ENCODE results near the gene MLF2.

MLF2 gene

GRCh38 chr12:6752921-6753771 lies at the start of gene MLF2:
Gene MLF2, minus strand, starts transcription at chr12:6753141. Its CDS starts 807 bp downstream, at chr12:6752334.
- peaks cover 0 to 19% (median 13%) of the 10 kb centered on the region in 4 donors for H3K4me1 ChIP-seq
- peak in 1 of 2 experiments; percentile 94 for TF ChIP-seq CTCF (IDR thresholded peaks at IDR 0.05)
- no peaks in the 10 kb centered on the region for H3K27me3 ChIP-seq
- peak within 1 kb of the TSS; percentile 83 to 98 for H3K4me3 ChIP-seq
- peaks cover 34 to 39% (median 37%) of the 10 kb centered on the region in 3 donors for H3K36me3 ChIP-seq
- DNase-seq: peak; percentile 98 to 100
- no peaks in the 10 kb centered on the region for H3K9me3 ChIP-seq
- intact Hi-C loops (cut with DNase I; ENCODE audit: low total_unique reads): loop anchor here (2.0 to 5.0 kb wide), 3 partner anchors 14 to 74 kb away; partner anchors contain the start of genes P3H3 and PTMS
- peak within 1 kb of the TSS; percentile 98 for H3K27ac ChIP-seq

GRCh38 chr12:6799147-6799546 lies 46.2 kb upstream of the MLF2 start:
- no peaks in the 10 kb centered on the region for H3K36me3 ChIP-seq
- TF ChIP-seq CTCF (IDR thresholded peaks at IDR 0.05): no peak
- intact Hi-C loops (cut with DNase I; ENCODE audit: low total_unique reads): no loop called here
- no peak for DNase-seq
- no peaks in the 10 kb centered on the region for H3K4me1 ChIP-seq
- no peaks in the 10 kb centered on the region for H3K9me3 ChIP-seq
- H3K27ac ChIP-seq: no peak overlapping the region
- H3K27me3 ChIP-seq: peaks cover 0 to 8% of the 10 kb centered on the region in 2 donors
- H3K4me3 ChIP-seq: no peak overlapping the region

- DNase-seq: no peak
- Histone ChIP-seq H3K4me3 (no peak overlapping the region), H3K9me3 (no peaks in the 10 kb centered on the region), H3K27ac (no peak overlapping the region), H3K36me3 (no peaks in the 10 kb centered on the region), H3K4me1 (no peaks in the 10 kb centered on the region), H3K27me3 (peaks cover 0 to 8% of the 10 kb centered on the region in 2 donors)
- intact Hi-C loops (cut with DNase I; ENCODE audit: low total_unique reads): no loop called here
- no peak for TF ChIP-seq CTCF (IDR thresholded peaks at IDR 0.05)
Measured at GRCh38 chr12:6796576-6796975, 43.6 kb upstream of the MLF2 start.

- H3K27ac ChIP-seq: no peak overlapping the region
- H3K36me3 ChIP-seq: no peaks in the 10 kb centered on the region
- no peak for TF ChIP-seq CTCF (IDR thresholded peaks at IDR 0.05)
- intact Hi-C loops (cut with DNase I; ENCODE audit: low total_unique reads): no loop called here
- H3K4me3 ChIP-seq: no peak overlapping the region
- DNase-seq: no peak
- no peaks in the 10 kb centered on the region for H3K9me3 ChIP-seq
- H3K27me3 ChIP-seq: peaks cover 0 to 8% of the 10 kb centered on the region in 2 donors
- no peaks in the 10 kb centered on the region for H3K4me1 ChIP-seq
Measured at GRCh38 chr12:6795088-6795487, 42.1 kb upstream of the MLF2 start.

GRCh38 chr12:6792522-6793201 lies 39.7 kb upstream of the MLF2 start:
- Histone ChIP-seq H3K36me3 (no peaks in the 10 kb centered on the region), H3K27me3 (peaks cover 0 to 8% of the 10 kb centered on the region in 2 donors), H3K4me3 (no peak overlapping the region), H3K27ac (no peak overlapping the region), H3K4me1 (no peaks in the 10 kb centered on the region), H3K9me3 (no peaks in the 10 kb centered on the region)
- TF ChIP-seq CTCF (IDR thresholded peaks at IDR 0.05): no peak
- DNase-seq: peak; percentile 53 to 73
- intact Hi-C loops (cut with DNase I; ENCODE audit: low total_unique reads): no loop called here
